Ishikawa (cell line): ENCODE measurements around the gene SH3GL1.

ENCODE experiments used
- CEBPB ChIP-seq: IDR thresholded peaks from 2 replicates; pipeline ENCODE4 v1.6.1; 2012
- CREB1 ChIP-seq: IDR thresholded peaks from 2 replicates; pipeline ENCODE4 v1.6.1; 2012; ENCODE audit warnings: low read depth
- EGR1 ChIP-seq: IDR thresholded peaks from 2 replicates; pipeline ENCODE4 v1.6.1; 2012
- EP300 ChIP-seq: IDR thresholded peaks from 2 replicates; pipeline ENCODE4 v1.6.1; 2012; ENCODE audit warnings: borderline replicate concordance
- FOXM1 ChIP-seq: IDR thresholded peaks from 2 replicates; pipeline ENCODE4 v1.6.1; 2012; ENCODE audit warnings: low read depth, borderline replicate concordance
- NFIC ChIP-seq: IDR thresholded peaks from 2 replicates; pipeline ENCODE4 v1.6.1; 2012
- RAD21 ChIP-seq: IDR thresholded peaks from 2 replicates; pipeline ENCODE4 v1.6.1; 2012; ENCODE audit warnings: low read depth
- REST ChIP-seq: IDR thresholded peaks from 2 replicates; pipeline ENCODE4 v1.6.1; 2012; ENCODE audit warnings: low read depth, mild to moderate bottlenecking
- TAF1 ChIP-seq: IDR thresholded peaks from 2 replicates; pipeline ENCODE4 v1.6.1; 2012; ENCODE audit warnings: low read depth, mild to moderate bottlenecking
- TCF12 ChIP-seq: IDR thresholded peaks from 2 replicates; pipeline ENCODE4 v1.6.1; 2012; ENCODE audit warnings: low read depth
- TEAD4 ChIP-seq: IDR thresholded peaks from 2 replicates; pipeline ENCODE4 v1.6.1; 2012
- YY1 ChIP-seq: IDR thresholded peaks from 2 replicates; pipeline ENCODE4 v1.6.1; 2012; ENCODE audit warnings: low read depth
- ZBTB7A ChIP-seq: IDR thresholded peaks from 2 replicates; pipeline ENCODE4 v1.6.1; 2012; ENCODE audit warnings: low read depth
- TF ChIP-seq, protein P1 (sequence below): IDR thresholded peaks from 2 replicates; pipeline ENCODE4 v1.6.1; 2012
- TF ChIP-seq, protein P2 (sequence below): IDR thresholded peaks from 2 replicates; pipeline ENCODE4 v1.6.1; 2012

Gene SH3GL1

DNA sequence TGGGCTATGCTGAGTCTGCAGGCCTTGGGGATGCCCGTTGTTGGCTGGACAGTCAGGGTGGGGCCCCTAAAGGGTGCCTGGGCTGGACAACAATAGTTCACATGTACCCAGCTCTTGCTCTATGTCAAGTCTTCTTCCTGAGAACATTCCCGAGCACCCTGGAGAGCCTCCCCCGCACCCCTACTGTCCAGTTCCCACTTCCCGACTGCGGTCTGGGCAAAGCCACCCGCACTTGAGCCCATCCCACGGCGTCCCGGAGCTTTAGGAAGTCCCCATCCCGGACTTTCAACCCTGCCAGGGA lies 58.1 kb downstream of the SH3GL1 start:
- TF ChIP-seq EGR1 (0 out of 2 replicates have a peak, but pooled peaks have one; percentile 48), NFIC (no peak)

- TF ChIP-seq YY1 (0 out of 2 replicates have a peak, but pooled peaks have one; percentile 9), ZBTB7A (peak; percentile 72; the same call in 1 of the 2 replicates), CREB1 (no peak)
- TF ChIP-seq, protein P1, sequence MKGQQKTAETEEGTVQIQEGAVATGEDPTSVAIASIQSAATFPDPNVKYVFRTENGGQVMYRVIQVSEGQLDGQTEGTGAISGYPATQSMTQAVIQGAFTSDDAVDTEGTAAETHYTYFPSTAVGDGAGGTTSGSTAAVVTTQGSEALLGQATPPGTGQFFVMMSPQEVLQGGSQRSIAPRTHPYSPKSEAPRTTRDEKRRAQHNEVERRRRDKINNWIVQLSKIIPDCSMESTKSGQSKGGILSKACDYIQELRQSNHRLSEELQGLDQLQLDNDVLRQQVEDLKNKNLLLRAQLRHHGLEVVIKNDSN = no peak
Observed at GRCh38 chr19:4338441-4339355, 61.6 kb downstream of the SH3GL1 start, which contains the start of gene STAP2. Gene STAP2, minus strand, starts transcription at chr19:4338827. Its CDS starts 74 bp downstream, at chr19:4338753.

DNA sequence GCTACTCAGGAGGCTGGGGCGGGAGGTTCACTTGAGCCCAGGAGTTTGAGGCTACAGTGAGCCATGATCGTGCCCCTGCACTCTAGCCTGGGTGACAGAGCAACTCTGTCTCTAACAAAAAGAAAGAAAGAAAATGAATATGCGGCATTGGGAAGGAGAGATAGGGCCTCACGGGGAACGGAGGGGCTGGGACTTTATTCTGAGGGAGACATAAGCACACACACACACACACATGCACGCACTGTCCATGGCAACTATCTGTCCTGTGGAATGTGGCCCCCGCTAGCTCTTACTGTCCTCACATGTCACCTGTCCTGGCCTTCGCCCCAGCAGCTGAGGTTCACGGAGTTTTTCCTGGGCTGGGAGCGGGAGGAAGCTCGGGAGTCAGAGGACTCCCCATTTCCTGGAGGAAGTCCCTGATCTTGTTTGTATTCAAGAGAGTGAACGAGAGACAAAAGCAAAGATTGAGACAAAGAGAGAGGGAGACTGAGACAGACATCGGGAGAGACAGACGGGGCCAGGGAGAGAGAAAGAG lies 62.4 kb downstream of the SH3GL1 start:
- no peak for TF ChIP-seq RAD21
- TF ChIP-seq ZBTB7A = no peak
- TF ChIP-seq EP300 = no peak
- TF ChIP-seq YY1 = no peak
- no peak for TF ChIP-seq CEBPB
- no peak for TF ChIP-seq TAF1
- no peak for TF ChIP-seq TCF12
- TF ChIP-seq, protein P1 = no peak
- no peak for TF ChIP-seq NFIC
- TF ChIP-seq, protein P2, sequence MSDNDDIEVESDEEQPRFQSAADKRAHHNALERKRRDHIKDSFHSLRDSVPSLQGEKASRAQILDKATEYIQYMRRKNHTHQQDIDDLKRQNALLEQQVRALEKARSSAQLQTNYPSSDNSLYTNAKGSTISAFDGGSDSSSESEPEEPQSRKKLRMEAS = no peak
- TF ChIP-seq FOXM1 = no peak
- no peak for TF ChIP-seq TEAD4
- no peak for TF ChIP-seq CREB1
- TF ChIP-seq EGR1 = no peak
- no peak for TF ChIP-seq REST

DNA sequence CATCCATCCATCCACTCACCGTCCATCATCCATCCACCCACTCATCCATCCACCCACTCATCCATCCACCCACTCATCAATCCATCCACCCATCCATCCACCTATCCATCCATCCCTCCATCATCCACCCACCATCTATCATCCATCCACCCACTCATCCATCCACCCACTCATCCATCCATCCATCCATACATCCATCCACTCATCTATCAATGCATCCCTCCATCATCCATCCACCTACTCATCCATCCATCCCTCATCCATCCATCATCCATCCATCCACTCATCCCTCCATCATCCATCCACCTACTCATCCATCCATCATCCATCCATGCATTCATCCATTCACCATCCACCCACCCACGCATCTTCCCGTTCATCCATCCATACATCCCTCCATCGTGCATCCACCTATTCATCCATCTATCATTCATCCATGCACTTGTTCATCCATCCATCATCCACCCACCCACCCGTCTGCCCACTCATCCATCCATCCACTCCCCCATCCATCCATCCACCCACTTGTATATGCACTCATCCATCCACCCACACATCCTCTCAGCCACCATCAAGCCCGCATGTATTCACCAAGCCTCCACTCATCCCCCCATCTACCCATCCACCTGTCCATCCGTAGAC lies 65.3 kb downstream of the SH3GL1 start:
- no peak for TF ChIP-seq RAD21
- TF ChIP-seq TCF12 = no peak
- TF ChIP-seq REST = no peak
- TF ChIP-seq, protein P2 = no peak
- TF ChIP-seq ZBTB7A = no peak
- no peak for TF ChIP-seq FOXM1

GRCh38 chr19:4329858-4330257 lies 70.5 kb downstream of the SH3GL1 start:
- no peak for TF ChIP-seq YY1

- TF ChIP-seq CEBPB (no peak), EGR1 (peak; percentile 48; the same call in 1 of the 2 replicates), ZBTB7A (0 out of 2 replicates have a peak, but pooled peaks have one; percentile 29), REST (no peak), CREB1 (no peak)
- TF ChIP-seq, protein P2 = peak; percentile 99
- TF ChIP-seq, protein P1 = 0 out of 2 replicates have a peak, but pooled peaks have one; percentile 19
Observed at GRCh38 chr19:4328243-4328990, 71.9 kb downstream of the SH3GL1 start.
